ENCODE results near the gene STOML3.

STOML3 gene

DNA sequence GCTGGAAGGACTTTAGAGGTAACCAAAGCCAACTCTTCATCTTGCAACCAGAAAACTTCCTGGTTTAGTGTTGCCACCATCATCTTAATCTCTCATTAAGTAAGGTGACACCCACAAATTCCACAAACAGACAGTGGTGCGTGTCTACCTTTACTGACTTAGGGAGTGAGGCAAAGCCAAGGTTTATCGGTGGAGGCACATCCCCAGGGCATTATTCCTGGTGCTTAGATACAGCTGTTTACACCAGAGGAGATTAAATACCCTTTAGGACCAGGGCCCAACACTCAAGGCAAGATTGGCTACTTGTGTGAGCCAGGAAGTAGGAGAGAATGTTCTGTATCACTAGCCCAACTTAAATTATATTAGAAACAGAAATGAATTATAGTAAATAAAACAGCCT, 9.5 kb downstream of the STOML3 start:
- no peak for DNase-seq (ENCODE audit: low read depth)

GRCh38 chr13:38980750-38981078, 9.9 kb downstream of the STOML3 start:
- no peak for DNase-seq (ENCODE audit: low read depth)

DNA sequence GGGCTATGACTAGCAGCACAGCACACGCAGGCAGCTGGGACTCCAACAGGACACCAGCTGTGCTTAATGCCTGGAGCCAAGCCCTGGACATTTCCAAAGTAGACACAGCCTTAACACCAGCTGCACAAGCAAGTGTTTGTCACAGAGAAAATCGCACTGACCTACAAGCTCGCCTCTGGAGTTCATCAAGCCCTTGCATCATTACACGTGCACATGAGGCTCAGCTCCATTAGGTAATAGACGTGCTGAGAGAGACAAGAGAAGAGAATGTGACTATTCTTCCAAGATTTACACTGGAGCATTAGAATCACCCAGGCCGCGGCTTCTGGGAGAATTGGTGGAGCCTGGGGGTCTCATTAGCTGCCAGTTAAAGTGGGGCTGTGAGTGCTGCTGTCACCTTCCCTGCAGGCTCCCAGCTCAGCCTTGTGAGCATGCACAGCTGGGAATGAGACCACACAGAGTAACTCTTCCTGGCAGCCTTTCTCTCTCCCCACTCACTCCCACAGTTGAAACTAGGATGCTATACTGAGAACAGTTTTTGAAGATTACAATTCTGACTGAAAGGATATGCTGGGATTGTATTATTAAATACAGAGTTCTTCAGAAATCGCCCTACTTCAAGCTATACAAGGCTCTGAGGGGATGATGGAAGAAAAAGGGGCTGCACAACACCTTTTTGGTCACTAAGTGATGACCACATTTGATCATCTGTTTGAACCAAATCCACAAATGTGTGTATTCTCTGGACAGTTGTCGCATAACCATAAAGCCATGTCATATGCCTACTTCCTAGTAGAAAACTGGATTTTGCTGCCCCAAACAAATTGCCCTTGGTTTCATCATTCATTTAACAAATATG, 10.5 kb downstream of the STOML3 start:
- DNase-seq (ENCODE audit: low read depth), result no peak

- DNase-seq (ENCODE audit: low read depth), result no peak
Observed at GRCh38 chr13:38970380-38971051, 20.1 kb downstream of the STOML3 start.

DNA sequence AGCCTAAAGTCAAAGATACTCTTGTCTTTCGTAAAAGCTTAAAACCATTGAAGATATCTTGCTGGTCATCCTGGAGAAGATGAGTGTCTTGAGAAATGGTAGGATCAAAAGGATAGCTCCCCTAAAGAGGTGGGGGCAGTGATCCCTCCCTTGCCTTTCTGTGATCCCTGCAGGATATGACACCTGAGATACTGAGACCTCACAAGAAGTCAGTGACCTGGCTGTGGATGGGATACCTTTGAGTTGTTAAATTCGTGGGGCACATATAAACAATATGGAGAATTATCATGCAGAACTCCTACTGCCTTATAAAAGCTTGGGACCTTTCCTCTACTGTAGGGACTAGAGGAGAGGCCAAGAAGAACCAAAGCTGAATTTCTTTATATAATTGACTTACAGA, 21.4 kb downstream of the STOML3 start:
- DNase-seq (ENCODE audit: low read depth), result no peak

DNA sequence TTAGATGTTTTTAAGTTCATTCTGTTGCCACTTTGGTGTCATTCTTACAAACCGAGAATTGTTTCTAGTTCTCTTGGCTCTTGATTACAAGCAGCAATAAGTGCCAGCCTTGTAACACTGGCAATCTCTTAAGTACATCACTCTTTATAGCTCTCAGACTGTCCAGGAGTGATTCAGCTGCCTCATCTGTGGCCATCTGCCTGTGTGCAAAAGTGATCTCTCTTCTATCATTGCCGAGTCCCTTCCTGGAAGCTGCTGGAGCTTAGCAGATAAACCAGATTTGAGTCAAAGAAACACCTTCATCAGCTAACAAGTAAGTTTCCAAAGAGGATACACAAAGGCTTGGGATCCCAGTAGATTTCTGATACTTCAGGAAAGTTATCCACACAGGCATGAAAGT, 23.2 kb downstream of the STOML3 start:
- no peak for DNase-seq (ENCODE audit: low read depth)

GRCh38 chr13:38965281-38965680, 25.4 kb downstream of the STOML3 start:
- DNase-seq (ENCODE audit: low read depth), result no peak

GRCh38 chr13:38960175-38960574, 30.5 kb downstream of the STOML3 start:
- DNase-seq (ENCODE audit: low read depth), result no peak

DNA sequence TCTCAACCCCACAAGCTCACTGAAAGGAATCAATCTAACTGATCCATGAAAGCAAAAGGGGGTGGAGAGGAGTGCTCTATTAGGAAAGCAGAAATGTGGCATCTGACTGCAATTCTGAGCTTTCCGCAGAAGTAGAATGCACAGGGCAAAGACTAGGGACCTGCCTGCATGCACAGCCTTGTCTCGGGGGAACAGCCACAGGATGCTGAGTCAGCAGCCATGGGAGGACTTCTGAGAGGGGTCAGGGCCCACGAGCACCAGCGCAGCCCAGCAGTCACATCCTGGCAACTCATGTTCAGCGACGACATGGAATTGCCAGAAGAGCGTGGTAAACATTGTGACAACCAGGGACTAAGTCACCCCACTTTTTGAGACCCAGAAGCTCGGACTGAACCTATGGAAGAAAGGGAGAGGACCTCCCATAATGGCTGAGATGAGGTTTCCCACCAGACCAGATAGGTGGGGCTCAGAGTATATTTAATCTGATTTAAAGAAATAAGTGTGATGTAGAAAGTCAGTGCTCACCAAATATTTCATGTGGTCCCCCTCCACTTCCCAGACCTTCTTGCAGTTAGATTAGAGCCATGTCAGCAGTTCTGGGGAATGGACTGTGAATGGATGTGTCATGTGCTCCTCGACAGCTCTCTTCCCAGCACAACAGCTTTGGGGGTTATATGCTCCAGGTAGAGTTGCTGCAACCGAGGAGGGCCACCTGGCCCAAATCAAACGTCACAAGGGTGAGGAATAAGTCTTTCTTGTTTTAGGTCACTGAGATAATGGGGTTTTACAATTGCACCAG, 32.6 kb downstream of the STOML3 start:
- DNase-seq (ENCODE audit: low read depth), result no peak

DNA sequence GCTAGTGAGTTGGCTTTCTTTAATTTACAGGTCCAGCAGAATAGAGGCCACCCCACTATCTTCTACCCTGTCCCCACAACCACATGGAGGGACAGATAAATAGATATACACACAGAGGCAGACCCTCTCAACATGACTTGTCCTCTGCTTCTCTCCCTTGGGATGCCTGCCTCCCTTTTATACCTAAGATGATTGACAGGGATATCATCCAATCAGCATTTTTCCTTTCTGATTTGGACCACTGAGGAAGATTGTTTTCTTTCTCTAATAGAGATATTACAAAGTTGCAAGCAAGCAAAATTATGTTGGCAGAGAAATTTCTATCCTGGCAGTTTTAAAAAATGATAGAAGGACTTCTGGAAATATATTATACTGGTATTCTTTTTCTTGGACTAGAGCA, 35.8 kb downstream of the STOML3 start:
- DNase-seq (ENCODE audit: low read depth), result no peak

DNA sequence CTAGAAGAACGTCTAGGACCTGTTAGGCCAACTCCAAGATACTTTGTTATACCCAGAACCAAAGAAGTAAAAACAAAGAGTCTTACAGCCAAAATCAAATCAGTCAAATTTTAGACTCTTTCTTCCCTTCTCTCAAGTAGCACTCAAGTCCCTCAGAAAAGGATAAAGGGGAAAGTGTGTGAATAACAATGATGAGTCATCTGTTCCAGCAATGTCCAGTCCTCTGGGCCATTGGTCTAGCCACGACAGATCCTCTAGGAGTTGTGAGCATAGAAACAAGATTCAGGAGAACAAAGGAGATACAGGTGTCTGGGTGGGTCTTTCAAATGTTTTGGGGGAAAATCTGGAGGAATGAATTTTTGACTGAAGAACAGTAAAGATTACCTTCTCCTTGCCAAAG, 36.3 kb downstream of the STOML3 start:
- DNase-seq (ENCODE audit: low read depth), result no peak

- no peak for DNase-seq (ENCODE audit: low read depth)
Observed at GRCh38 chr13:38952827-38953226, 37.8 kb downstream of the STOML3 start.

DNA sequence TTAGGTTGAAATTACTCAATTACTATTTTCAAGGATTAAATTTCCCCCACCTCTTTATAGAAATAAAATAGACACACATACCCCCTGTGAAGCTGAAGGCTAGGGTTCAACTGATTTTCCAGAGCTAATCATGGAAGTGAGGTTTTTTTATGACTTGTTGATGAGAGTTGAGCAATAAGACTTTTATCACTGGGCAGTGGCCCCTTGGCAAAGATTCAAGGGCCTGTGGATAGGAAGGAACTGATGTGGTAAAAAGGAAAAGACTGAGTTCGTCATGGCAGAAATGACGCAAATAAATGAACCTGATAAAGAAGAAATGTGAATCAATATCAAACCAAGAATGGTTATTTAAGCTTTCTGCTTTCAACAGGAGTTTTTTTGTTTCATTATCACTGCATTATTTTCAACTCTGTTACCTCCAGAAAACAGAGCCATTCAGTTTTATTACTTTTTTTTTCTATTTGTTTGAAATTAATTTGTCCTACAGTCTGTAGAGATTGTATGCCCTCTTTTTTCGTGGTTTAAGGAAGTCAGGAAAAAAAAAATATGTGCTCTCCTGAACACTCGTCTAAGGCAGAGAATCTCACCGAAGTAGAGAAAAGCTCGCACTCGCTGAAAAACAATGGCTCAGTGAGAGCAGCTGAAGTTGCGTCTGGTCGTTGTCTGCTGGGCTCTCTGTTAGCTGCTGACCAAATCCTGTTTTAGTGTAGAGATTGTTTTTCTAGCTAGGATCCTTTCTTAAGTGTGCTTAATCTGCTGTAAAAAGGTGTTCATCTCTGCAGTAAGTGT, 38.9 kb downstream of the STOML3 start:
- no peak for DNase-seq (ENCODE audit: low read depth)

DNA sequence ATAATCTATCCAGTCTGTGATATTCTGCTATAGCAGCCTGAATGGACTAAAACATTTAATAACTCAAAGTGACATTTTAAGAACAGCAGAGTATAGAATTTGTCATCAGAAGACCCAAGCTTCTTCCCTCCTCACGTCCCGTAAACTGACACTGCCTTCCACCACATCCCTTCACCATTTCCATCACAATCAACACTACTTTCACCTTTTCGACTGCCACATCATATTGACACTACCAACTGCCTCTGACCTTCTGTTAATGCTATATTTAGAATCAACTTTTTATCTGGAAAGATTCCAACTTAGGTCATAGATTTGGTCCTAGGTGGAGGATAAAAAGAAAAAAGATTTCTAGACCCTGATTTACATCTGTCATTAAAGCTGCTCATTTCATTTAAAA, 39.6 kb downstream of the STOML3 start:
- no peak for DNase-seq (ENCODE audit: low read depth)

GRCh38 chr13:38947054-38947453, 43.6 kb downstream of the STOML3 start:
- DNase-seq (ENCODE audit: low read depth), result no peak

- no peak for DNase-seq (ENCODE audit: low read depth)
Observed at GRCh38 chr13:38944219-38944618, 46.4 kb downstream of the STOML3 start.

DNA sequence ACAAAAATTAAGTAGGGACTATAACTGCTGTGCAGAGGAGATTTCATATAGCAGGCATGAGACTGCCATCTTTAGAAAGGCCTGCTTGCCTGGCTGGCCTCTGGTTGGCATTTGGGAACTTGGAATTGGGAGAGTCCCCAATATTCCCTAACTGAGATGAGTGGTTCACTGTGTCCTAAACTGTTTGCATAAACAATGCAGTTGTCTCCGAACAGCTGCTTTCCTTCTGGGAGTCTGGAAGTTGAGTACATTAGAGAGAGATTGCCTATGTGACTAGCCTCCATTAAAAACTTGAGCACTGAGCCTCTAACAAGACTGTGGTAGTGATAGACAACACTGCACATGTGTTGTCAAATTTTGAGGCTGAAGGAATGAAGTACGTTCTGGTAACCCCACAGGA, 47.4 kb downstream of the STOML3 start:
- no peak for DNase-seq (ENCODE audit: low read depth)

- no peak for DNase-seq (ENCODE audit: low read depth)
Observed at GRCh38 chr13:38941353-38941945, 49.2 kb downstream of the STOML3 start.

GRCh38 chr13:38933786-38934185, 56.8 kb downstream of the STOML3 start:
- DNase-seq (ENCODE audit: low read depth), result no peak

- DNase-seq (ENCODE audit: low read depth), result no peak
Observed at GRCh38 chr13:38922170-38922569, 68.5 kb downstream of the STOML3 start.

DNA sequence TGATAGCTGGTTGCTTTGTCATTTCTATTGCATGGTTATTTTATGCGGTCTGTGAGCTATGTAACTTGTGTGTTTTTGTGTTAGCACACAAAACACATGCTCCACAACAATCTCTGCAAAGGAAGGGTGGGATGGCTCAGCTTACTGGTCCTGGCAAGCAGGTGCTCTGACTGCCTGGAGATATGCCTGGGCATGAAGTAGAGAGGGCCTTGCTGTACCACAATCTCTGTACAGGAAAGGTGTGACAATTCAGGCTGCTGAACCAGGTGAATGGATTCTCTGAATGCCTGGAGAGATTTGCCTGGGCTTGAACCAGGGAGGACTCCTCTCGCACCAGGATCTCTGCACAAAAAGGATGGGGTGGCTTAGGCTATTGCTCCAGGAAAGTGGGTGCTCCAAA, 69.5 kb downstream of the STOML3 start:
- DNase-seq (ENCODE audit: low read depth), result no peak
